K562 (cell line): Measurements from ENCODE around the gene SRGN. TPM values are rescaled to one million over a fixed set of nuclear protein-coding genes. Genes with fewer than 3 reads are reported as not detected.

Experiments used
- AFF1 ChIP-seq, 2 experiments: fragments of 450-650 bp; IDR thresholded peaks; 2 replicates each; pipeline ENCODE4 v1.6.1; 2018; ENCODE audit warnings: mild to moderate bottlenecking in 2 of 2, low read depth in 1 of 2; ENCODE audit not compliant: partially characterized antibody in 2 of 2
- CTCF ChIP-seq, 3 experiments: IDR thresholded peaks in 2 of 3; conservative IDR thresholded peaks in 1 of 3; 2 replicates each; pipeline ENCODE4 v1.5.1; 2011 to 2012; ENCODE audit warnings: low read length in 3 of 3, mild to moderate bottlenecking in 3 of 3, control low read depth in 2 of 3, improper control_type of control experiment in 1 of 3, inconsistent platforms in 1 of 3, low read depth in 1 of 3, mixed read lengths in 1 of 3, moderate library complexity in 1 of 3; ENCODE audit not compliant: insufficient read depth in 2 of 3
- FOXM1 ChIP-seq, 2 experiments: fragments of 450-650 bp in 1 of 2; sonication (generic) in 1 of 2; formaldehyde crosslinking in 1 of 2; IDR thresholded peaks; 2 replicates each; pipeline versions ENCODE4 v1.6.1 to v1.9.0; 2017 to 2022; ENCODE audit warnings: low read depth in 2 of 2, mild to moderate bottlenecking in 2 of 2, missing genetic modification reagents in 1 of 2, moderate library complexity in 1 of 2
- GABPB2 ChIP-seq: fragments of 250-450 bp; sonication (Bioruptor Pico); conservative IDR thresholded peaks from 2 replicates; pipeline ENCODE4 v1.5.1; 2021; ENCODE audit warnings: mild to moderate bottlenecking
- HLTF ChIP-seq: fragments of 450-650 bp; IDR thresholded peaks from 2 replicates; pipeline ENCODE4 v1.6.1; 2016
- MTA1 ChIP-seq: fragments of 450-650 bp; IDR thresholded peaks from 2 replicates; pipeline ENCODE4 v1.6.1; 2017; ENCODE audit warnings: borderline replicate concordance
- SLC30A9 ChIP-seq: fragments of 250-450 bp; sonication (Bioruptor Pico); IDR thresholded peaks from 2 replicates; pipeline ENCODE4 v1.8.0; 2022; ENCODE audit warnings: mild to moderate bottlenecking, moderate library complexity
- ZNF143 ChIP-seq: sonication (generic); formaldehyde crosslinking; IDR thresholded peaks from 2 replicates; pipeline ENCODE4 v1.9.0; 2022; ENCODE audit warnings: mild to moderate bottlenecking, missing genetic modification reagents
- ZNF212 ChIP-seq: fragments of 450-650 bp; formaldehyde crosslinking; IDR thresholded peaks from 2 replicates; pipeline ENCODE4 v1.4.0; 2020; ENCODE audit warnings: mild to moderate bottlenecking
- ZNF407 ChIP-seq: fragments of 450-650 bp; IDR thresholded peaks from 2 replicates; pipeline ENCODE4 v1.6.1; 2016; ENCODE audit warnings: low read depth
- ZNF75A ChIP-seq: fragments of 450-650 bp; formaldehyde crosslinking; IDR thresholded peaks from 2 replicates; pipeline ENCODE4 v1.4.0; 2020; ENCODE audit warnings: mild to moderate bottlenecking
- polyA plus RNA-seq, 8 experiments: library from polyadenylated mRNA; depleted of rRNA in 4 of 8; stranded (reverse) in 5 of 8; unstranded in 3 of 8; fragments of >200 nt; fragmentation: Nextera tagmentation in 2 of 8; fragmentation: Illumina TruSeq in 1 of 8; extraction: Ambion mirVana in 2 of 8; extraction: Trizol in 1 of 8; gene quantifications; 2 replicates each; pipeline versions ENCODE4 v1.2.1 to v1.2.3, GENCODE V29; 2011 to 2014; ENCODE audit warnings: inconsistent platforms in 1 of 8, missing spikeins in 1 of 8
- total RNA-seq, 7 experiments: library from RNA; depleted of rRNA in 6 of 7; stranded (reverse); fragments of >200 nt in 6 of 7; fragmentation: Illumina TruSeq in 2 of 7; extraction: Trizol in 2 of 7; gene quantifications; 2 replicates each; pipeline versions ENCODE4 v1.2.1 to v1.2.3, GENCODE V29; 2011 to 2021; ENCODE audit warnings: low replicate concordance in 1 of 7

The SRGN gene
- total and polyA plus RNA-seq, 9 of the 15 experiments (the other 6 are each of a cell fraction or from before 2014, with no cell fraction given): 136 to 304 (median 180) TPM

GRCh38 chr10:69089638-69090599 lies 2.0 kb downstream of the SRGN start (continued):
- TF ChIP-seq AFF1 (IDR thresholded peaks at IDR 0.05; ENCODE audit: low read depth in 1 of 2, partially characterized antibody in 2 of 2) (peak; percentile 14 to 39), FOXM1 (IDR thresholded peaks at IDR 0.05; ENCODE audit: low read depth) (no peak), FOXM1 (CRISPR knock-in tag; IDR thresholded peaks at IDR 0.05; ENCODE audit: low read depth) (0 out of 2 replicates have a peak, but pooled peaks have one; percentile 33), MTA1 (no peak; the same call in 1 of the 2 replicates), HLTF (peak; percentile 79), GABPB2 (CRISPR knock-in tag) (no peak), ZNF75A (no peak), ZNF143 (CRISPR knock-in tag) (no peak), ZNF212 (no peak), ZNF407 (0 out of 2 replicates have a peak, but pooled peaks have one; percentile 32), CTCF (IDR thresholded peaks at IDR 0.05 in 2 of 3, conservative IDR thresholded peaks at IDR 0.05 in 1 of 3; ENCODE audit: insufficient read depth in 2 of 3, low read depth in 1 of 3, low read length in 3 of 3) (no peak), SLC30A9 (no peak)
